ENCODE measurements around the gene SAMD4B.

SAMD4B gene

DNA sequence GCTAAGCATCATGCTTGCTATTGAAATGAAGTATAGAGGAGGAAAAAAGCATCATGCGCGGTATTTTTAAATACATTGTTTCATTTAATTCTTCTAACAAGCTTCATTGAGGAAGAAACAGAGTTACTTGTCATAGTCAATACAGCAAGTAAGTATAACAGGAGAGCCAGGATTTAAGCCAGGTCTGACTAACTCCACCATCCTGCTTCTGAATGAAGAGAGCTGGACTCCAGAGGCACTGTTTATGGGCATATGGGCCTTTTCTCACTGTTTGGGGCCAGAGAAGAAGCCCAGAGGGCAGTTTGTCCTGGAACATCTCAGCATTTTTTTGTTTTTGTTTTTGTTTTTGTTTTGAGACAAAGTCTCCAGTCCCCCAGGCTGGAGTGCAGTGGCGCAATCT is 7.9 kb downstream of the SAMD4B start:
- Histone ChIP-seq H3K27me3 (replicated peaks; ENCODE audit: insufficient read depth, low read length) (no peaks in the 10 kb centered on the region), H3K4me2 (ENCODE audit: low read depth, low read length) (no peak overlapping the region), H3K36me3 (replicated peaks; ENCODE audit: insufficient read depth, low read length) (no peaks in the 10 kb centered on the region; the same call in 1 of the 2 replicates), H4K20me1 (ENCODE audit: insufficient read depth, low read length) (no peaks in the 10 kb centered on the region), H3K4me1 (ENCODE audit: low read length) (peaks cover 15% of the 10 kb centered on the region), H3K9me2 (replicated peaks; ENCODE audit: insufficient read depth, low read length) (no peaks in the 10 kb centered on the region), H2AFZ (ENCODE audit: low read length) (no peak overlapping the region), H3K9ac (ENCODE audit: low read length) (no peak overlapping the region), H3K9me3 (replicated peaks; ENCODE audit: insufficient read depth, low read length) (no peaks in the 10 kb centered on the region), H3F3A (ENCODE audit: insufficient read depth, low read length) (peaks cover 10% of the 10 kb centered on the region), H3K4me3 (ENCODE audit: low read length) (no peak overlapping the region), H3K27ac (ENCODE audit: low read length) (no peak overlapping the region), H3K79me2 (ENCODE audit: low read length) (peaks cover 67% of the 10 kb centered on the region)
- no peak for DNase-seq
- TF ChIP-seq EZH2 (optimal IDR thresholded peaks at IDR 0.05; ENCODE audit: low read depth, low read length), result no peak
- no peak for TF ChIP-seq EZH2phosphoT487 (IDR thresholded peaks at IDR 0.05; ENCODE audit: low read length)
- TF ChIP-seq CTCF (IDR thresholded peaks at IDR 0.05; ENCODE audit: low read length), result no peak

GRCh38 chr19:39351537-39352064 is 9.4 kb downstream of the SAMD4B start:
- peaks cover 3% of the 10 kb centered on the region; the same call in 1 of the 2 replicates for H3K36me3 ChIP-seq (replicated peaks; ENCODE audit: insufficient read depth, low read length)
- no peak overlapping the region for H2AFZ ChIP-seq (ENCODE audit: low read length)
- peaks cover 53% of the 10 kb centered on the region for H3K79me2 ChIP-seq (ENCODE audit: low read length)
- H4K20me1 ChIP-seq (ENCODE audit: insufficient read depth, low read length), result no peaks in the 10 kb centered on the region
- peak overlapping the region; percentile 28; the same call in 1 of the 2 replicates for H3K9ac ChIP-seq (ENCODE audit: low read length)
- no peaks in the 10 kb centered on the region for H3K27me3 ChIP-seq (replicated peaks; ENCODE audit: insufficient read depth, low read length)
- peak; percentile 75 for DNase-seq
- H3K27ac ChIP-seq (ENCODE audit: low read length), result peak overlapping the region; percentile 70
- H3K9me3 ChIP-seq (replicated peaks; ENCODE audit: insufficient read depth, low read length), result no peaks in the 10 kb centered on the region
- H3K4me2 ChIP-seq (ENCODE audit: low read depth, low read length), result peak overlapping the region; percentile 63; the same call in 1 of the 2 replicates
- no peak overlapping the region for H3K4me3 ChIP-seq (ENCODE audit: low read length)
- TF ChIP-seq EZH2phosphoT487 (IDR thresholded peaks at IDR 0.05; ENCODE audit: low read length) (no peak), CTCF (IDR thresholded peaks at IDR 0.05; ENCODE audit: low read length) (peak; percentile 38; the same call in 1 of the 2 replicates), EZH2 (optimal IDR thresholded peaks at IDR 0.05; ENCODE audit: low read depth, low read length) (no peak)
- peaks cover 15% of the 10 kb centered on the region for H3K4me1 ChIP-seq (ENCODE audit: low read length)
- no peaks in the 10 kb centered on the region for H3K9me2 ChIP-seq (replicated peaks; ENCODE audit: insufficient read depth, low read length)
- peaks cover 10% of the 10 kb centered on the region for H3F3A ChIP-seq (ENCODE audit: insufficient read depth, low read length)

DNA sequence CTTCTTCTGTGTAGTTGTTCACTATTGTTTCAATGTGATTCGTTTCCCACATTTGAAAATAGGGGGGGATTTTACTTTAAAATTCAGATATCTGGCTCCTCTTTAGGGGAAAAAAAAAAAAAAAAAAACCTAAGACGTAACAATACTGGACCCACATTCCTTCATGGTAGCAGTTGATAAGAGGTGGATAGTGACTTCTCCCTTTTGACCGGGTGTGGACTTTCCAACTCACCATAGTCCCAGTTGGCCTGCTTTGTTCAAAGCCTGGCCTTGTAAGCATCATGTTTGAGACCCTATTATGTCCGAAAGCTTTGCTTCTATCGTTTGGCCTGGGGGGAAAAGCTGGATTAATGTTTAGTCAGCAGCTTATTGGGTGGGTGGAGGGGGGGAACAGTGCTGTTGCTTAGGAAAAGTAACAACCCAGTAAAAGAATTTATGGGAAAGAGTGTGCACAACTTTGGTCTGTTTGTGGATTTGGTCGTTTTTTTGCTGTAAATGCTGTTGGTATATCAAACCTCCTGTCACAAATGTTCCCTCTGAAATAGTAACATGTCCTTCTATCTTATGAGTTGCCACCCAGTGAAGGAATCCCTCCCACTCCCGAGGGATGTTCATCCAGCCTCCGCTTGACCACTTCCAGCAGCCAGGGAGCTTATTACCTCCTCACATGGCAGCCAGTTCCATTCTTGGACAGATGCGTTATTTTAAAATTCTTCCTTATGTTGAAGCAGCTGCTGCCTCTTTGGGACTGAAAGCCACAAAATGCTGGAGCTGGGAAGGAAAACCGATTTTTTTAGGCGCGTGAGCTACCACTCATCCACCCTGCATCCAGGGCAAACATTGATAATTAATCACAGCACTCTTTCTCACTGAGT is 10.4 kb downstream of the SAMD4B start:
- Histone ChIP-seq H2AFZ (ENCODE audit: low read length) (no peak overlapping the region), H3K9me3 (replicated peaks; ENCODE audit: insufficient read depth, low read length) (no peaks in the 10 kb centered on the region), H3K79me2 (ENCODE audit: low read length) (peaks cover 43% of the 10 kb centered on the region), H3K4me1 (ENCODE audit: low read length) (peaks cover 15% of the 10 kb centered on the region), H3K27me3 (replicated peaks; ENCODE audit: insufficient read depth, low read length) (no peaks in the 10 kb centered on the region), H3F3A (ENCODE audit: insufficient read depth, low read length) (peaks cover 10% of the 10 kb centered on the region), H3K4me2 (ENCODE audit: low read depth, low read length) (no peak overlapping the region), H3K27ac (ENCODE audit: low read length) (no peak overlapping the region; the same call in 1 of the 2 replicates), H3K36me3 (replicated peaks; ENCODE audit: insufficient read depth, low read length) (peaks cover 3% of the 10 kb centered on the region; the same call in 1 of the 2 replicates), H3K9ac (ENCODE audit: low read length) (no peak overlapping the region), H4K20me1 (ENCODE audit: insufficient read depth, low read length) (no peaks in the 10 kb centered on the region), H3K4me3 (ENCODE audit: low read length) (no peak overlapping the region), H3K9me2 (replicated peaks; ENCODE audit: insufficient read depth, low read length) (no peaks in the 10 kb centered on the region)
- no peak for TF ChIP-seq EZH2 (optimal IDR thresholded peaks at IDR 0.05; ENCODE audit: low read depth, low read length)
- TF ChIP-seq EZH2phosphoT487 (IDR thresholded peaks at IDR 0.05; ENCODE audit: low read length), result no peak
- no peak for TF ChIP-seq CTCF (IDR thresholded peaks at IDR 0.05; ENCODE audit: low read length)
- DNase-seq, result no peak
